Skeletal muscle tissue (tissue), 4 donors: ENCODE results near the gene CYGB. TPM values are rescaled to one million over a fixed set of nuclear protein-coding genes. Genes with fewer than 3 reads are reported as not detected.
A peak's percentile ranks its signal among the peaks of the same experiment; 100 is the strongest.

Source experiments
- H3K27ac ChIP-seq: one replicate; pipeline ENCODE4 v1.7.0; 2013; ENCODE audit warnings: mild to moderate bottlenecking, low read depth, low read length, inconsistent platforms
- H3K27me3 ChIP-seq, 3 donors: one replicate each; pipeline ENCODE4 v1.7.0; 2013; ENCODE audit warnings: low read length in 3 of 3; ENCODE audit not compliant: control insufficient read depth in 3 of 3, insufficient read depth in 3 of 3
- H3K36me3 ChIP-seq, 3 donors: one replicate each; pipeline ENCODE4 v1.7.0; 2013; ENCODE audit warnings: low read length in 3 of 3; ENCODE audit not compliant: control insufficient read depth in 3 of 3, insufficient read depth in 3 of 3
- H3K4me1 ChIP-seq, 3 donors: one replicate each; pipeline ENCODE4 v1.7.0; 2013; ENCODE audit warnings: low read length in 3 of 3, mild to moderate bottlenecking in 3 of 3; ENCODE audit not compliant: control insufficient read depth in 3 of 3, insufficient read depth in 3 of 3
- H3K4me3 ChIP-seq, 3 donors: one replicate each; pipeline ENCODE4 v1.7.0; 2013; ENCODE audit warnings: low read length in 3 of 3
- H3K9ac ChIP-seq, 3 donors: one replicate each; pipeline ENCODE4 v1.7.0; 2013; ENCODE audit warnings: low read length in 3 of 3, mild to moderate bottlenecking in 3 of 3, moderate library complexity in 2 of 3, low read depth in 1 of 3
- H3K9me3 ChIP-seq, 3 donors: one replicate each; pipeline ENCODE4 v1.7.0; 2013; ENCODE audit warnings: low read length in 3 of 3; ENCODE audit not compliant: control insufficient read depth in 3 of 3
- total RNA-seq: library from RNA; depleted of rRNA; stranded (reverse); fragments of >200 nt; gene quantifications from one replicate; pipeline ENCODE4 v1.2.3, GENCODE V29; 2014
- donor health status: Osteomylitis.

CYGB gene
- total RNA-seq, 1 donor from 2014 or later = 8.9 TPM

DNA sequence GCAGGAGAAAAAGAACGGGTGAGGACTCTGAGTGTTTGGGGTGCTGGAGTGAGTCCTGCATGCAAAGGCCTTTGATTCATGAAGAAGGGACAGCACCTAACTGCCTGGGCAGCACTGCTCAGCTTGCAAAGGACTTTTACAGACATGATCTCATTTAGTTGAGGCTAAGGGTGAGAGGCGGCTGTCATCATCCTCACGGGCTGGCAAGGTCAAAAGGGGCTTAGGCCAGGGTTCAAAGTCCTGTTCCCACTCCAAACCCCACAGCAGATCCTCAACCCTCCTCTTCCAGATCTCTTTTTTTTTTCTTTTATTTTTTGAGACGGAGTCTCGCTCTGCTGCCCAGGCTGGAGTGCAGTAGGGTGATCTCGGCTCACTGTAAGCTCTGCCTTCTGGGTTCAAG lies 41.0 kb downstream of the CYGB start:
- no peak overlapping the region for H3K4me3 ChIP-seq
- H3K27ac ChIP-seq = no peak overlapping the region
- H3K36me3 ChIP-seq = no peaks in the 10 kb centered on the region
- H3K9ac ChIP-seq = peak overlapping the region in 1 of 3 donors; percentile 40
- H3K9me3 ChIP-seq = no peaks in the 10 kb centered on the region
- H3K4me1 ChIP-seq = peaks cover 49 to 78% (median 76%) of the 10 kb centered on the region in 3 donors
- no peaks in the 10 kb centered on the region for H3K27me3 ChIP-seq

DNA sequence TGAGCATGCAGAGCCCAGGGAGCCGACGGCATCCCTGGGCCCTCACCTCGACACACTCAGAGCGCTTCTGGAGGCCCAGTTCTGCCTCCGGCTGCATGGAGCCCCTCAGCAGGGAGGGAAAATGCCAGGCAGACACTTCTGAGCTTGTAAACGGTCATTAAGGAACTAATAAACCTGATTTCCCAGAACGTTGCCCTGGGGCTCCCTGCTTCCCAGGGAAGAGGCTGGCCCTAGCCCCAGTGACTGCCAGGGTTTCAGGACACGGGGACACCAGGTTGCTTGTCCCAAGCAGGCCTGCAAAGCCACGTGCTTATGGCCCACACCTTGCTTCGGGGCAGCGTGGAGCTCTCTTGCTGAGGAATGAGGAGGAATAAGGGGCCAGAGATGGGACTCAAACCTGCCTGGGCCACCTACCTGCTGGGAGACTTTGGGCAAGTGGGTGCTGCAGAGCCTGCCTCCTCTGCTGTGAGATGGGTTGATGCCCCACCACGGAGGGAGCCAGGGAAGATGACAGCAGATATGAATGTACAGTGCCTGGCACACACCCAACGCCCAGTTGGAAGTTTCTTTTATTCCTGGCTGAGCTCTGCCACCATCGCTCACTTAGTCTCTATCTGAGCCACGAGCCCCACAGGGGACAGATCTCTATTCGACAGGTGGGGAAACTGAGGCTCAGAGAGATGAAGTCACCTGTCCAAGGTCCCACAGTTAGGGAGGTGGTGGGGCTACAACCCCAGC lies 41.7 kb downstream of the CYGB start:
- Histone ChIP-seq H3K4me1 (peaks cover 48 to 81% (median 80%) of the 10 kb centered on the region in 3 donors), H3K4me3 (no peak overlapping the region), H3K36me3 (no peaks in the 10 kb centered on the region), H3K9me3 (no peaks in the 10 kb centered on the region), H3K27me3 (no peaks in the 10 kb centered on the region), H3K27ac (no peak overlapping the region), H3K9ac (peak overlapping the region in 1 of 3 donors; percentile 40)

GRCh38 chr17:76493505-76494167 lies 43.9 kb downstream of the CYGB start:
- Histone ChIP-seq H3K4me1 (peaks cover 32 to 66% (median 60%) of the 10 kb centered on the region in 3 donors), H3K27ac (peak overlapping the region; percentile 74), H3K4me3 (peak overlapping the region in 2 of 3 donors; percentile 27 to 49), H3K27me3 (no peaks in the 10 kb centered on the region), H3K9ac (peak overlapping the region; percentile 53 to 62 (median 59)), H3K9me3 (no peaks in the 10 kb centered on the region), H3K36me3 (no peaks in the 10 kb centered on the region)

- H3K4me3 ChIP-seq = peak overlapping the region in 2 of 3 donors; percentile 32 to 49
- peak overlapping the region; percentile 53 to 62 (median 59) for H3K9ac ChIP-seq
- H3K36me3 ChIP-seq = no peaks in the 10 kb centered on the region
- no peaks in the 10 kb centered on the region for H3K27me3 ChIP-seq
- H3K4me1 ChIP-seq = peaks cover 26 to 60% (median 54%) of the 10 kb centered on the region in 3 donors
- no peaks in the 10 kb centered on the region for H3K9me3 ChIP-seq
- H3K27ac ChIP-seq = peak overlapping the region; percentile 74
Measured at GRCh38 chr17:76492989-76493501, 44.5 kb downstream of the CYGB start.

GRCh38 chr17:76492123-76492988 lies 45.2 kb downstream of the CYGB start:
- Histone ChIP-seq H3K27me3 (no peaks in the 10 kb centered on the region), H3K9ac (peak overlapping the region; percentile 53 to 62 (median 59)), H3K9me3 (no peaks in the 10 kb centered on the region), H3K36me3 (no peaks in the 10 kb centered on the region), H3K4me3 (peak overlapping the region in 2 of 3 donors; percentile 32 to 49), H3K27ac (peak overlapping the region; percentile 74), H3K4me1 (peaks cover 20 to 53% (median 47%) of the 10 kb centered on the region in 3 donors)

GRCh38 chr17:76491271-76492122 lies 46.0 kb downstream of the CYGB start:
- Histone ChIP-seq H3K9me3 (no peaks in the 10 kb centered on the region), H3K27me3 (no peaks in the 10 kb centered on the region), H3K4me1 (peaks cover 20 to 46% (median 39%) of the 10 kb centered on the region in 3 donors), H3K27ac (peak overlapping the region; percentile 74), H3K36me3 (no peaks in the 10 kb centered on the region), H3K4me3 (no peak overlapping the region), H3K9ac (no peak overlapping the region)

DNA sequence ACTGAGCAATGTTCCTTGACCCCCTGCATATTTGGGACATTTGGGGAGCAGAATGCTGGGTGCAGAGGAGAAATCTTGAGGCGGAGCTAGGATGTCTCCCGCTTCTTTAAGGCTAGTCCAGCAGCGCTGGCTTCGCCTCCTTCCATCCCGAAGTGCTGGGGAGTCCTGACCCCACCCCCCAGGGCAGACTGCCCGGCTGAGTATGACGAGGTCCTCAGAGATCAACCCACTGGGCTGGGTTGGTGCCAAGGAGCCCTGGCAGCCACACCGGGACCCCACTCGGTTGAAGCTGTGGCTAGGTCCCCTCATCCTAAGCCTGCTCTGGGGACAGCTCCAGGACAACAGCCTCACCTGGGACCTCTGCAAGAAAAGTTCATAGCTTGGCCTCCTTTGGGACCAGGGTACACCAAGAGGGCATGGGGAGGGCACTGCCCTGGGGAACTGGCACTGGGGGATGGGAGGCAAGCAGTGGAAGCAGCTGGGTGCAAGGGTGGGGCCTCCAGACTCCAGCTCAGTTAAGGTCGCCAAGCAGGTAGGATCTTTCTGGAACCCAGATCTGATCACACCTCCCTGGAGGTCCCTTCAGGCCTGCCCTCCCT lies 47.3 kb downstream of the CYGB start:
- Histone ChIP-seq H3K27me3 (no peaks in the 10 kb centered on the region), H3K4me3 (no peak overlapping the region), H3K4me1 (peaks cover 20 to 44% (median 37%) of the 10 kb centered on the region in 3 donors), H3K36me3 (no peaks in the 10 kb centered on the region), H3K9me3 (no peaks in the 10 kb centered on the region), H3K27ac (no peak overlapping the region), H3K9ac (no peak overlapping the region)

GRCh38 chr17:76487451-76488192 lies 49.9 kb downstream of the CYGB start:
- Histone ChIP-seq H3K9ac (no peak overlapping the region), H3K27me3 (no peaks in the 10 kb centered on the region), H3K4me1 (peaks cover 8 to 31% (median 21%) of the 10 kb centered on the region in 3 donors), H3K36me3 (no peaks in the 10 kb centered on the region), H3K4me3 (no peak overlapping the region), H3K9me3 (no peaks in the 10 kb centered on the region), H3K27ac (no peak overlapping the region)
